Heart right ventricle (tissue), 16 donors: ENCODE measurements around the gene SDC1. TPM values are rescaled to one million over a fixed set of nuclear protein-coding genes. Genes with fewer than 3 reads are reported as not detected.

ENCODE experiments used
- ATAC-seq, 8 donors: fragments of 200-7000 bp; cut with Tn5 transposase; one replicate each; pipeline ENCODE4 v1.9.1; 2020; ENCODE audit warnings: mild to moderate bottlenecking in 8 of 8, moderate library complexity in 8 of 8, moderate number of reproducible peaks in 1 of 8
- DNase-seq, 2 donors: peaks; one replicate each; pipeline ENCODE4 v3.0.0-alpha.2; 2020
- H3K27ac ChIP-seq, 10 donors: fragments of 200-600 bp; sonication (generic) in 2 of 10; one replicate each; pipeline versions ENCODE4 v1.5.0 to v1.8.0; 2020 to 2022; ENCODE audit warnings: mild to moderate bottlenecking in 3 of 10
- H3K27me3 ChIP-seq, 7 donors: fragments of 200-600 bp; one replicate each; pipeline ENCODE4 v1.8.0; 2021 to 2022; ENCODE audit warnings: mild to moderate bottlenecking in 2 of 7
- H3K36me3 ChIP-seq, 9 donors: fragments of 200-600 bp; sonication (generic) in 1 of 9; one replicate each; pipeline versions ENCODE4 v1.5.0 to v1.8.0; 2020 to 2022; ENCODE audit warnings: mild to moderate bottlenecking in 2 of 9
- H3K4me1 ChIP-seq, 9 donors: fragments of 200-600 bp; sonication (generic) in 1 of 9; one replicate each; pipeline versions ENCODE4 v1.5.0 to v1.8.0; 2020 to 2022; ENCODE audit warnings: mild to moderate bottlenecking in 4 of 9
- H3K4me3 ChIP-seq, 10 donors: fragments of 200-600 bp; sonication (generic) in 2 of 10; one replicate each; pipeline versions ENCODE4 v1.5.0 to v1.8.0; 2020 to 2022; ENCODE audit warnings: mild to moderate bottlenecking in 7 of 10, moderate library complexity in 2 of 10
- H3K9me3 ChIP-seq, 11 donors: fragments of 200-600 bp in 10 of 11; sonication (generic) in 2 of 11; one replicate each; pipeline versions ENCODE4 v1.5.0 to v1.8.0; 2013 to 2022; ENCODE audit warnings: mild to moderate bottlenecking in 2 of 11, control low read depth in 1 of 11, moderate library complexity in 1 of 11
- WGBS, 2 donors: extraction: QIAGEN DNeasy Blood & Tissue Kit; methylation state at CpG; one replicate each; pipeline ENCODE4 v1.1.7; 2013; ENCODE audit warnings: inconsistent platforms in 1 of 2; 5-methylcytosine and 5-hydroxymethylcytosine counted together
- intact Hi-C, 10 donors: fragments of 100-400 bp; cut with DNase I; formaldehyde crosslinking; loops; one replicate each; pipeline versions ENCODE4 v1.11.1 to v1.14.2; 2022
- polyA plus RNA-seq, 2 donors: library from polyadenylated mRNA; stranded (reverse); fragments of 200-250 nt; gene quantifications; one replicate each; pipeline ENCODE4 v1.2.3, GENCODE V29; 2013
- total RNA-seq, 10 donors: library from RNA; stranded (reverse); fragmentation: NEBNext Ultra II Directional in 3 of 10; extraction: Animal tissue kit (Norgen Biotek cat#: 25700) in 3 of 10; gene quantifications; one replicate each; pipeline versions ENCODE4 v1.2.1 to v1.2.4, GENCODE V29; 2021 to 2023
- TF ChIP-seq, protein P1 (sequence below), 9 donors: fragments of 200-600 bp; sonication (generic) in 2 of 9; IDR thresholded peaks; one replicate each; pipeline versions ENCODE4 v1.5.0 to v1.8.0; 2021 to 2022; ENCODE audit warnings: antibody characterized with exemption in 9 of 9, mild to moderate bottlenecking in 5 of 9, moderate library complexity in 1 of 9
- donor health status: Arrhythmogenic right ventricular cardiomyopathy.
- donor health status: ischemic (EF 13 %, LVEDD 7.1; RV severe dilation, severe dysfunction).
- donor health status: healthy with polysubstance abuse.
- donor health status: DM: no; HTN: yes; CAD: no.
- donor health status: DM: no; HTN: no; CAD: no.
- donor health status: ischemic (EF 25% LVEDD 6.9; RV normal size, moderate dysfunction).
- donor health status: ischemic (EF 25% LVEDD 5.7; RV mildly dilated, moderate dysfunction).
- donor health status: healthy.
- donor health status: DM: yes; HTN: yes; CAD: no.
- donor health status: Ischemic cardiomyopathy.
- donor health status: ischemic (EF 35%, LVEDD 5.7; RV mildly dilated, moderate dysfunction).
- donor health status: nonischemic (EF 11% LVEDD 7.7; RV severe dilation, severe dysfunction).
- donor health status: DM: yes; HTN: yes; CAD: no.
- donor health status: PGD.
- donor health status: ischemic (EF 29% LVEDD 5.4; RV normal size, mild dysfunction).
- donor health status: nonischemic (EF 23%, LVEDD 6.1; RV moderate dilation, normal function).

The SDC1 gene
- total and polyA plus RNA-seq, 12 donors, result 0.27 to 2.1 (median 0.33) TPM; not detected in 2

DNA sequence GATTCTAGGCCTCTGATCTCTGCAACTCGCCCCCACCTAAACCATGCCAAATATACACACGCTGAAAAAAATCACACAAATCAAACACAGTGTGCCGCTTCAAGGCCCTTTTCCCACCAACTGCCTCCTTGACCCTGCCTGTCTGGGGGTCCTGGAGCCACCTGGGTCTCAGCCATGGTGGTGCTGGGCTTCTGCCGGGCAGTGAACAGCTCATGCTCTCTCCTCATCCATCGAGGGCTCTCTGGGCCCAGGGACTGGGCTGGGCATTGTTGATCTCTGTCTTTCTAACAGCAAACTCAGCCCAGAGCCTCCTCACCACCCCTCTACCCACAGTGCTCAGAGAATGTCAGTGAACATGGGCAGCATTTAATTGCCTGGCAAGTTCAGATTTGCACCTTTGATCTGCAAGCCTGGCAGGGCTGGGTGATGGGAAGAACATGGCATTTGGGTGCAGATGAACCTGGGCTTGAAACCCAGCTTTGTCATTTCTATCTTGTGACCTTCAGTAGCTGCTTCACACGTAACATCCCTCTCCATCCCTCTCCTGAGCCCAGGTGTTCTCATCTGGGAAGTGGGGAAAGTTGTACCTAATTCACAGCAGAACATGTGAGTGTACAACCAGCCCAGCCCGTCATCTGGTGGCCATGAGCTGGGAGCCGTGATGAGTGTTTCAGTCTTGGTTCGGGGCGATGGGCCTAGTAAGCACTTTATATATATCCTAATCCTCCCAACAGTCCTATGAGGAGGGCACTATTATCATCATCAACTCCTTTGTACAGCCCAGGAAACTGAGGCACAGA lies 46.1 kb downstream of the SDC1 start:
- no peak overlapping the region for H3K4me3 ChIP-seq
- intact Hi-C loops, result no loop called here
- DNase-seq (no peak), ATAC-seq (no peak)
- no peaks in the 10 kb centered on the region for H3K27me3 ChIP-seq
- TF ChIP-seq, protein P1, sequence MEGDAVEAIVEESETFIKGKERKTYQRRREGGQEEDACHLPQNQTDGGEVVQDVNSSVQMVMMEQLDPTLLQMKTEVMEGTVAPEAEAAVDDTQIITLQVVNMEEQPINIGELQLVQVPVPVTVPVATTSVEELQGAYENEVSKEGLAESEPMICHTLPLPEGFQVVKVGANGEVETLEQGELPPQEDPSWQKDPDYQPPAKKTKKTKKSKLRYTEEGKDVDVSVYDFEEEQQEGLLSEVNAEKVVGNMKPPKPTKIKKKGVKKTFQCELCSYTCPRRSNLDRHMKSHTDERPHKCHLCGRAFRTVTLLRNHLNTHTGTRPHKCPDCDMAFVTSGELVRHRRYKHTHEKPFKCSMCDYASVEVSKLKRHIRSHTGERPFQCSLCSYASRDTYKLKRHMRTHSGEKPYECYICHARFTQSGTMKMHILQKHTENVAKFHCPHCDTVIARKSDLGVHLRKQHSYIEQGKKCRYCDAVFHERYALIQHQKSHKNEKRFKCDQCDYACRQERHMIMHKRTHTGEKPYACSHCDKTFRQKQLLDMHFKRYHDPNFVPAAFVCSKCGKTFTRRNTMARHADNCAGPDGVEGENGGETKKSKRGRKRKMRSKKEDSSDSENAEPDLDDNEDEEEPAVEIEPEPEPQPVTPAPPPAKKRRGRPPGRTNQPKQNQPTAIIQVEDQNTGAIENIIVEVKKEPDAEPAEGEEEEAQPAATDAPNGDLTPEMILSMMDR (IDR thresholded peaks at IDR 0.05), result no peak
- H3K36me3 ChIP-seq, result no peaks in the 10 kb centered on the region
- no peaks in the 10 kb centered on the region for H3K4me1 ChIP-seq
- no peaks in the 10 kb centered on the region for H3K9me3 ChIP-seq
- 92 to 93% methylated on average over 10 of the region's 10 CpGs for WGBS, 2 donors
- H3K27ac ChIP-seq, result no peak overlapping the region

DNA sequence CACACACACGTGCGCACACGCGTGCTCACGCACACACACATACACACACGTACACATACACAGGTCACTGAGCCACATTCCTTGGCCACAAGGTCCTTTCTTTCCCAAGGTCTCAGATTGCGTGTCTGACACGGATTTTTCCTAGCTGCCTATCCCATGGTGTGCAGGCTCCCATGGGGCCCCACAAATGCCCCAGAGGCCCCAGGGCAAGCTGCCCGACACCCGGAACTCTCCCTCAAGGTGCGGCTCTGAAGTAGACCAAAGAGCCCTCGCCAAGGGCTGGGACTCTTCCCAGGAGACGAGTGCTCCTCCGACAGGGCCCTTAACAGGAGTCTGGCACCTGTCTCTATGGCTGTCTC lies 46.7 kb downstream of the SDC1 start:
- no peak for DNase-seq
- intact Hi-C loops, result no loop called here

DNA sequence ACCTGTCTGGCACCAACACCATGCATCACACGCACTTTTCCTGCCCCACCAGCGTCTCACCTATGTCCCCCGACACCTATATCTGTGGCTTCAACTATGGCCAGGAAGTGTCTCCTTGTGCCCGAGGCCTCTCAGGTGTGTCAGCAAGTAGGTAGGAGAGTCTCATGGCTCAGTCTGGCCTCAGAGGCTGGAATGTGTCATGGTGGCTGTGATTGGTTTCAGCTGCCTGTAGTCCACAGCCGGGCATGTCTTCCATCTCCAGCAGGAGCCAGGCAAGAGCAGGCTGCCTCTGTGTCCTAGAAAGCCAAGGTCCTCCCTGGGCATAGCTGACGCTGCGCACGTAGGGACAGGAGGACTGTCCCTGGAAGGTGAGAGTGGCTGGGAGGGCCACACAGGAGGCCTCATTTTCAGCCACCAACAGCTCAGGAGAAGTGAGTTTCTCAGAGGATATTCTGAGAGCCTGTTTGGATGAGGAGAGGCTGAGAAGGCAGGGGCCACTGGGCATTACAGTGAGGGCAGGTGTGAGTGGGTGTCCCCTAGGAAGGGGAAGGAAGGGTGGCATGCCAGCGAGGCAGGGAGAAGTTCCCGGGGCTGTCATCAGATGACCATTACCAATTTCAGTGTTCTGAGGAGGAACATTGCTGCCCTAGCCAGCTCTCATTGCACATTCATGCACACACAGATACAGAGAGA lies 47.2 kb downstream of the SDC1 start:
- DNase-seq, result no peak
- no peaks in the 10 kb centered on the region for H3K4me1 ChIP-seq
- 87 to 88% methylated on average over 10 of the region's 10 CpGs for WGBS, 2 donors
- no peak for ATAC-seq
- no peak overlapping the region for H3K27ac ChIP-seq
- H3K27me3 ChIP-seq, result no peaks in the 10 kb centered on the region
- TF ChIP-seq, protein P1 (IDR thresholded peaks at IDR 0.05), result no peak
- H3K9me3 ChIP-seq, result no peaks in the 10 kb centered on the region
- no peaks in the 10 kb centered on the region for H3K36me3 ChIP-seq
- intact Hi-C loops, result no loop called here
- no peak overlapping the region for H3K4me3 ChIP-seq

More for the DNA sequence above, 46.7 kb downstream of the SDC1 start:
- Histone ChIP-seq H3K27ac (no peak overlapping the region), H3K4me1 (no peaks in the 10 kb centered on the region), H3K9me3 (no peaks in the 10 kb centered on the region), H3K27me3 (no peaks in the 10 kb centered on the region), H3K4me3 (no peak overlapping the region), H3K36me3 (no peaks in the 10 kb centered on the region)
- ATAC-seq, result no peak
- 90 to 91% methylated on average over 14 of the region's 14 CpGs for WGBS, 2 donors
- TF ChIP-seq, protein P1 (IDR thresholded peaks at IDR 0.05), result no peak

DNA sequence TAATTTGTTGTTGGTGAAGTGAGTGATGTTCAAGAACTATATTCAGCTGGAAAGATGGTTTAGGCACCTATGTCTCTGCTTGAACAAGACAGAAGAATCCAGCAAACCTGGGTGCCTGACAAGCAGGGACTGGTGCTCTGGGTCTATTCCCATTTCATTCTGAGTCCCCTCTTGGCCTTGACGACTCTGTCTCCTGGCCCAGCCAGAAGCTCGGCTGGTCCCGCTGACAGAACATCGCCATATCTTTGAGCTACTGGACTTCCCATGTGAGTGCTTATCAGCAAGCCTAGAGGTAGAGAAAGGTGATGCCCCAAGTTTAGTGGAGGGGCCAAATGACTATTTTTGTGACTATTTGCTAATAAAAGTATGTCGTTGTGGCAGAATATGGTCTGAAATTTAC lies 48.2 kb downstream of the SDC1 start:
- H3K4me3 ChIP-seq, result no peak overlapping the region
- H3K36me3 ChIP-seq, result no peaks in the 10 kb centered on the region
- H3K27me3 ChIP-seq, result no peaks in the 10 kb centered on the region
- no peak overlapping the region for H3K27ac ChIP-seq
- WGBS, 2 donors, result 88 to 89% methylated on average over 5 of the region's 5 CpGs
- TF ChIP-seq, protein P1 (IDR thresholded peaks at IDR 0.05), result no peak
- ATAC-seq (no peak), DNase-seq (no peak)
- no peaks in the 10 kb centered on the region for H3K9me3 ChIP-seq
- H3K4me1 ChIP-seq, result no peaks in the 10 kb centered on the region
- intact Hi-C loops, result no loop called here
